GM13977 (cell line): Measurements from ENCODE around the gene PRDM16.
A peak's percentile ranks its signal among the peaks of the same experiment; 100 is the strongest.

ENCODE experiments used
- DNase-seq: peaks from one replicate; pipeline ENCODE4 v3.0.0; 2012; ENCODE audit warnings: low spot score
- in situ Hi-C: fragments of 300-500 bp; cut with MboI; formaldehyde crosslinking; loops from one replicate; pipeline ENCODE4 v1.12.0; 2022; ENCODE audit warnings: low sequenced_read_pairs, low pct_unique_long_range_greater_than_20kb, mixed read lengths, inconsistent platforms; ENCODE audit not compliant: unreplicated experiment
- TF ChIP-seq, protein P1 (sequence below): IDR thresholded peaks from 2 replicates; pipeline ENCODE4 v1.5.1; 2012; ENCODE audit warnings: mild to moderate bottlenecking, control low read depth; ENCODE audit not compliant: insufficient read depth; ENCODE audit errors: extremely low read depth, missing control alignments

PRDM16 gene

DNA sequence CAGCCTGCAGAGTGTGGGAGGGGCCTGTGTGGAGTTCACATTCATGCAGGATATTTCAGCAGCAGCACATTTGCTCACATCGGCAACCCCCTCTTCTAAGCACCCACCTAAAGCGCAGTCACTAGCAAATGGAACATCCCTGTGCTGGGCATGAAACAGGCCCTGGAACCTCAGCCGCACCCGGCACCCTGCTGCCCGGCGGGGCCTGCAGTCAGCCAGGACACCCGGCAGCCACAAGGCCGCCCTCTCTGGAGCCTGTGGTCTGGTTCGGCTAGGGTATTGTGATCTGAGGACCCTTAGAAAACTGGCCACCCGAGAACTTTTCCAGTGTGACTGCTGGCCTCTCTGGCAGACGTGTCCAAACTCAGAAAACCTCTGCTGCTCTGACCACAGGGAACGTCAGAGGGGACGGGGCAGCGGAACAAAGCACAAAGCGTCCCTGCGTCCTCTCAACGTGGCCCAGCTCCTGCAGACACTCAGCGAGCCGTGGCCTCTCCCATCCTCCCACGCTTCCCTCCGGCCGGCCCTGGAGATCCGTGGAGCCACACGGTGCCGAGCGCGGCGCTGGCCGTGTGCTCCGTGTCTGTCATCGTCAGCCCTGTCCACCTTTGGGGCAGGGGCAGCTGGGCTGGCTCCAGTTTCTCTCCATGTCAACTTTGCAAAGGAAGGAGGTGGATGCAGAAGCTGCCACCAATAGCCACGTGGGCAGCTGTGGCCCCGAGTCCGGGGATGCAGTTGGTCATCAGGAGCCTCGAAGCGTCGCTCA is 209.6 kb downstream of the PRDM16 start:
- DNase-seq, result no peak
- in situ Hi-C loops, result no loop called here
- TF ChIP-seq, protein P1, sequence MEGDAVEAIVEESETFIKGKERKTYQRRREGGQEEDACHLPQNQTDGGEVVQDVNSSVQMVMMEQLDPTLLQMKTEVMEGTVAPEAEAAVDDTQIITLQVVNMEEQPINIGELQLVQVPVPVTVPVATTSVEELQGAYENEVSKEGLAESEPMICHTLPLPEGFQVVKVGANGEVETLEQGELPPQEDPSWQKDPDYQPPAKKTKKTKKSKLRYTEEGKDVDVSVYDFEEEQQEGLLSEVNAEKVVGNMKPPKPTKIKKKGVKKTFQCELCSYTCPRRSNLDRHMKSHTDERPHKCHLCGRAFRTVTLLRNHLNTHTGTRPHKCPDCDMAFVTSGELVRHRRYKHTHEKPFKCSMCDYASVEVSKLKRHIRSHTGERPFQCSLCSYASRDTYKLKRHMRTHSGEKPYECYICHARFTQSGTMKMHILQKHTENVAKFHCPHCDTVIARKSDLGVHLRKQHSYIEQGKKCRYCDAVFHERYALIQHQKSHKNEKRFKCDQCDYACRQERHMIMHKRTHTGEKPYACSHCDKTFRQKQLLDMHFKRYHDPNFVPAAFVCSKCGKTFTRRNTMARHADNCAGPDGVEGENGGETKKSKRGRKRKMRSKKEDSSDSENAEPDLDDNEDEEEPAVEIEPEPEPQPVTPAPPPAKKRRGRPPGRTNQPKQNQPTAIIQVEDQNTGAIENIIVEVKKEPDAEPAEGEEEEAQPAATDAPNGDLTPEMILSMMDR, result no peak

DNA sequence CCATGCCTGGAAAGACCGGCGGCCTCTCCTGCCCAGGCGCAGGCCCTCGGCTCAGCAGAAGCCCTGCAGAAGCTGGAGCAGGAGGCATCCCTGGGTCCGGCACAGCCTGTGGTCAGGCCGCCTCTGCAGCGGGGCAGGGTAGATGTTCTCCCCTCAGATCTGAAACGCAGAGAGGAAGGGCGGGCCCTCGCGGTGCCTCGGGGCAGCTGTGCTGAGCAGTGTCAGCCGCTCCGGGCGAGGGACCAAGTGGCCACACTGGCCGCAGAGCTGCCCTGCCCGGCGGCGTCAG is 210.1 kb downstream of the PRDM16 start:
- DNase-seq, result no peak
- TF ChIP-seq, protein P1, result no peak
- in situ Hi-C loops, result no loop called here

DNA sequence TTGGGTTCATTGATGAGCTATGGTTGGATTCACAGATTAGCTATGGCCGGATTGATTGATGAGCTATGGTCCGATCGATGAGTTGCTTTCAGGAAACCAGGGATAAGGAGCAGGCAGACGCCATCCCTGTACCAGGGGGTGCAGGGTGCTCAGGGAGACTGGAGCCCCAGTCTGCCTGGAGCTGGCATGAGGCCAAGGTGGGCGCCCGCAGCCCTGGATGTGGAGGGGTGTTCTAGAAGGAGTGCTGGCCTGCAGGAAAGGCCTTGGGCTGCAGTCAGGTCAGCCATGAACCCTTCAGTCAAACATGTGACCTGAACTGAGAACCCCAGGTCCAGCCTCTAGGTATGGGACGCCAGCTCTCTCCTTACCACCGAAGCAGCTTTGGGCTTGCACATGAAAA is 212.7 kb downstream of the PRDM16 start:
- no peak for DNase-seq
- TF ChIP-seq, protein P1, result no peak
- in situ Hi-C loops, result no loop called here

DNA sequence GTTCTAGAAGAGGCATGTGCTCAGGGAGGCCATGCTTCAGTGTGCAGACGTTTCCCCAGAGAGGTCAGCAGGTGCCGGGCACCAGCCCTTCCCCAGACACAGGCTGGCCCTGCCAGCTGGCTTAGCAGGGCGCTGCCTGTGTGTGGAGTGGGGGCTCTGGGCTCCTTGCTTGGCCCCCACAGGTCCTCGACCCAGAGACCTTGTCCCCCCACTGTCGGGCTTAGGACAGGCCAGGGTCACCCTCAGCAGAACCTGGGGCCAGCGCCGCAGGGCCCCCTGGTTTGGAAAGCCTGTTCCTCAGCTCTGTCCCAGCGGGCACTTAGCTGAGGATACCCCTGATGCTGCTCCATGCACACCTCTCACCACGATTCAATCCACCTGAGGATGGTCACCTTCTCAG is 213.2 kb downstream of the PRDM16 start:
- DNase-seq, result no peak
- TF ChIP-seq, protein P1, result no peak
- in situ Hi-C loops, result no loop called here

DNA sequence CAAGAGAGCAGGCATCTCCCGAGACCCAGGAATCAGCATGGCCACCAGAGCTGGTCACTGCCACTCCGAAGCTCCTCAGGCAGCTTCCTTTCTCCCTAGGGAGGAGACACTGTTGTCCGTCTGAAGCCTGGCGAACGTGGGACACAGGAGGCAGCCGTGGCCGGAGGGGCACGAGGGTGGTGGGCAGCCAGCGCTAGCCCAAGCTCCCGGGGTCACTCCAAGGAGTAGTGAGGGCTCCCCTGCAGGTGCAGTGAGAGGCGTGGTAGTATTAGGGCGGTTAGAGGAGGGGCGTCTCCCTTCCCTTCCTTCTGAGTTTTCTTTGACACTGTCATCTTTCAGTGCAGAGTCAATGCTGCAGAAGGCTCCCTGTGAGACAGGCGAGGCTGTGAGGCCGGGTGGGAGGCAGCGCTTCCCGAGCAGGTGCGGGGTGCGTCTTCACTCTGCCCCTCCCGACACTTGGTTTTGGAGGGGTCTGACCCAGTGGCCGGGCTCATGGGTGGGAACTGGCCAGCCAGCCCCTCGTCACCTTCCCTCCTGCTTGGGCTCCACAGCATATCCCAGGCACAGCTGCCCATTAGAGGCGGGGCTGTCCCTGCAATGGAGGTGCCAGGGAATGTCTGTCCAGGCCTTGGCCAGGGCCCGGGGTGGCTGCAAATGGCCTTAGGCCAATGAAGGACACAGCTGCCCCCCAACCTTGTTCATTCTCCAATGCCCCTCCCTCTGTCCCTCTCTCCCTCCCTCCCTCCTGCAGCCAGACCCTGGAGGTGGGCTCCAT is 213.8 kb downstream of the PRDM16 start:
- DNase-seq, result no peak
- TF ChIP-seq, protein P1, result no peak
- in situ Hi-C loops, result no loop called here

DNA sequence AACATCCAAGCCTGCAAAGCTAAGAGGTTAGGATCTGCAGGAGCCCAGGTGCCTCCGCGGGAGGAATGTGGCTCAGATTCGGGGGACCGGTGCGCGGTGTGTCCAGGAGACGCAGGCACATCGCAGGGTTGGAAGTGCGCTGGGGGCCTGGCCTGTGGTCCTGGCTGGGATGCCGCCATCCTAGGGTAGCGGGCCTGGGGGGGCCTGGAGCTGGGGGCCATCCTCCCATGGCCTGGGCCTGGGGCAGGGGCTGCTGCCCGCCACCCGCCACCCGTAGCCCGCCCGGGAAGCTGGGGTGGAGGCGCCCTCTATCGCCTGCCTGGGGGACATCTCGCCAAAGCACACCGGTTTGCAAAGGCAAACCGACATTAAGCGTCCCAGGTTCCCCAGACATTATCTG is 214.8 kb downstream of the PRDM16 start:
- in situ Hi-C loops, result no loop called here
- no peak for DNase-seq
- TF ChIP-seq, protein P1, result peak; percentile 24
